GM10847 (cell line): ENCODE results near the gene VWF.

Experiments
- POLR2A ChIP-seq: IDR thresholded peaks from 2 replicates; pipeline ENCODE4 v1.6.1; 2011; ENCODE audit not compliant: insufficient read length; ENCODE audit errors: extremely low read depth

VWF gene

GRCh38 chr12:6148061-6148460, 23.6 kb upstream of the VWF start:
- no peak for TF ChIP-seq POLR2A

DNA sequence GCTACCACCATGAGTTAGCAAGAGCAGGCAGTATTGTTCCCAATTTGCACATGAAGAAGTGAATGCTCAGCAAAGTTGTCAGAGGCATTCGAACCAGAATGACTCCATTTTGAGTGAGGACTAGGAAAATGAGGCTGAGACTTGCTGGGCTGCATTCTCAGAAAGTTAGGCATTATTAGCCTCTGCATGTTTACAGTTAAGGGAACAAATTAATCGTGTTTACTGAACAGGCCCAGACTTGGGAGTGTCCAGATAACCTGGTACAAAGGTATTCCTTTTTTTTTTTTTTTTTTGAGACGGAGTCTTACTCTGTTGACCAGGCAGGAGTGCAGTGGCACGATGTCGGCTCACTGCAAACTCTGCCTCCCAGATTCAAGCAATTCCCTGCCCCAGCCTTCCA, 22.5 kb upstream of the VWF start:
- TF ChIP-seq POLR2A, result no peak

DNA sequence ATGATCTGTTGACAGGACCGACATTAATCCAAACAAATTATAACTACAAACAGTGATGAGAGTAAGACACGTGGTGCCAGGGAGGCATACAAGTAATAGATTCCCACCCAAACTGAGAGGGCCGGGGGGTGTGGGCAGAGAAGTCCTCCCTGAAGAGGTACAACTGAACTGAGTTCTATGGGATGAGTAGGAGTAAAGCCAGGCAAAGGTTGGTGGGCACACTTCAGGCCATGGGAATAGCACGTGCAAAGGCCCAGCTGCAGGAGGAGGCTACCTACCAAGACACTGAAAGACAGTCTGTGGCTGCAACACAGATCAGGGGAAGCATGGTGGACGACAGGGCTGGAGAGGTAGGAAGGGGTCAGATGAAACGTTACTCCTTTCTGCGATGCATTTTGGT, 22.0 kb upstream of the VWF start:
- TF ChIP-seq POLR2A, result no peak

DNA sequence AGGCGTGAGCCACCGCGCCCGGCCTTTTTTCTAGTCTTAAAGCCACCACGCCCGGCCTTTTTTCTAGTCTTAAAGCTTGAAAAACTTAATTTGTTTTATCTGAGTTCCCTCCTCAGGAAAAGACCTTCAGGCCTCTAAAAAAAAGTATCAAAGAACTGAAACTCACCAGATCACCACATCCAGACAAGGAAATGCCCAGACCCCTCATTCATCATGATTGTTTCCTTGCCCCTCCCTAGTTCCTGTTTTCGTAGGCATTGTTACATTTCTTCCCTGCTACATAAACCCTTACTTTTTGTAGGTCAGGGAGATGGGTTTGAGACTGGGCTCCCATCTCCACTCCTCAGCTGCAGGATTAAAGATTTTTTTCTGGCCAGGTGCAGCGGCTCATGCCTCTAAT, 21.1 kb upstream of the VWF start:
- no peak for TF ChIP-seq POLR2A

- no peak for TF ChIP-seq POLR2A
Observed at GRCh38 chr12:6143303-6143675, 18.8 kb upstream of the VWF start.

DNA sequence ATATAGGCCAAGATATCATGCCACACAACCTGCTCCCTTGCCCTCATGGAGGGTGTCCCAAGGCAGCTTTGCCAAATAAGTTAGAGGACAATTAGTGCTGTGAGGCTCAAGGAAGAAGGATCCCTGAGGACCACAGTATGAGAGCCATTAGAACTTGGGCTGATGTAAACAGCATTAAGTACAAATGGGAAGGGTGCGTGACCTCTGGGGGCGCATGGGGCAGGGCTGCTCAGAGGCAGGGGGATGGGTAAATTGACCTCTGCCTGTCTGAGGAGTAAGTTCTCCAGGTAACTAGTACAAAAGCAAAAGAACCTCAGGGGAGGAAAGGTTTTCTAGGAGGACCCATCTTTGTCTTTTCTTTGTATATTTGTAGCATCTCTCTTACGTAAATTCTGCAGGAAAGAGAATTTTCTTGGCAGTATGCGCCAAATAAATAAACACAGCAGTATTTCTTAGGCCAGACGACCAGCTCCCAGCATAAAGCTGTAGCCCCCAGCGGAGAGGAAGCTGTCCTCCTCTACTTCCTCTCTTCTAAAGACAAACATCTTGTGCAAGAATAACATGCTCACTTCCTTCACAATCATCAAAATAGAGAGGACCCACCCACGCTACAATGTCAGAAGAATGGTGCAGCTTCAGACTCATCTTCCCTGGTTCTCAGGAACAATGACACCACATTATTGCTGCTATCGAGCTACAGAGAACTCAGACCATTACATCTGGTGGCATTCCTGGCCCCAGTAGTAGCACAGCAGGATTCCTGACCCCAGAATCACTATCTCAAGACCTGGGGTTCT, 16.4 kb upstream of the VWF start:
- TF ChIP-seq POLR2A, result no peak

DNA sequence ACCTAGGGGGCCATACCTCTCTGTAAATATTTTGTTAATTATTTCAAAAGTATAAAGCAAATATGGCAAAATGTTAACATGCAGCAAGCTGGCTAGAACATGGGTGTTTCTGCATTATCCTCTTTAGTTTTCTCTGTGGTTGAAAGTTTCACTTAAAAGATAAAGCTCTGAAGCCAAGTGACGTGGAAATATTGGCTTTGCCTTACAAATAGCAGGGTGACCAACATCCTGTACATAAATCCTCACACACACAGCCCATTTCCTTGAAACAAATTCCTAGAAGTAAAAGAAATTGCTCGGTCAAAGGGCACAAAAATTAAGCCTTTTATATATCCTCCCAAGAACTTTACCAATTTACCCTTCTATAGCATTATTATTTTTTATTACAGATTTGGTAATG, 10.6 kb upstream of the VWF start:
- no peak for TF ChIP-seq POLR2A

- TF ChIP-seq POLR2A, result no peak
Observed at GRCh38 chr12:6133642-6134041, 9.2 kb upstream of the VWF start.

GRCh38 chr12:6132496-6132895, 8.0 kb upstream of the VWF start:
- TF ChIP-seq POLR2A, result no peak

GRCh38 chr12:6125310-6125608, 789 bp upstream of the VWF start:
- TF ChIP-seq POLR2A, result no peak

DNA sequence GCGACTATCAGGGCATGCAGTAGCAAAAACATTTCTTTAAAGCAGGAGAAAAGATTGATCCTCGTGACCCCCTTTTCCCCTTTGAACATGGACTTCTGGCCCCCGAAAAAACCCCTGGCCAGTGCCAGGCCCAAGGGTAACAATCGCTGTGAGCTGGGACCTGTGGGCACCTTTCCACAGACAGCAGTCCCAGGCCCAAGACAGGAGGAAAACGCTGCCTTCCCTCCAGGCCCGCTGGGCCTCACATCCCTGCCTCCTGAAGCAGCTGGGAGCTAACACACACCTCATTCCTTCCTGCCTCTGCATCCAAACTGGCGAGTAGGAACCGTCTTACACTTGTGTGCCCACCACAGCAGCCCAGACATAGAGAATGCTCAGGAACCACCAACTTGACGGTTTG, 1.2 kb downstream of the VWF start:
- TF ChIP-seq POLR2A, result no peak

GRCh38 chr12:6122201-6122600, 2.3 kb downstream of the VWF start:
- TF ChIP-seq POLR2A, result no peak

- TF ChIP-seq POLR2A, result no peak
Observed at GRCh38 chr12:6120796-6121473, 3.5 kb downstream of the VWF start.

DNA sequence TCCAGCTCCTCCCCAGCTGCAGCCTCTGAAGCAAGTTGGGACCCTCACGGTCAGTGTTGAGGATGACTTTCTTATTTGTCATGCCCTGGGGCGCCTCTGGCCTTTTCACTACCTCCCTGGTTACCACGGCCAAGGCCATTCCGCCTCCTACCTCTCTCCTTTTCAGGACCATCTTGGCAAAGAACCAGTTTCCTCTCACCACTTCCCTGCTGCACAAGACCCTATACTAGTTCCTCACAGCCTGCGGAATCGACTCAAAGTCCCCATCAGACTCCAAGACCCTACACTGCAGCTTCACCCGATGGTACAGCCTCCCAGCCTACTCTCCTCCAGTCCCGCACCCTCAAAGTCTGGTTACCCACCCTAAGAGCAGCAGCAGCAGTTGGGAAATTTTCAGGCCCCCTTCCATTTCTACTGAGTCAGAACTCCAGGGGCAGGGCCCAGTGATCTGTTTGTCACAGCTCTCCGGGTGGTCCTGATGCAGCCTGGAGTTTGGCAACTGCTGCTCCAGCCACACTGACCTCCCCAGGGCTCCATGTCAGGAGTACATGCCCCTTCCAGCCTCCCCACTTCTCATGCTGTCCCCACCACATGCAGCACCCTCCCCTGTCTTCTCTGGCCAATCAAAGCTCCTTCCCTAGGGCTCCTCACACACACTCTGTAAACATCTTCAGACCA, 5.4 kb downstream of the VWF start:
- no peak for TF ChIP-seq POLR2A

- TF ChIP-seq POLR2A, result no peak
Observed at GRCh38 chr12:6116471-6117021, 7.9 kb downstream of the VWF start.

- no peak for TF ChIP-seq POLR2A
Observed at GRCh38 chr12:6115389-6115788, 9.1 kb downstream of the VWF start.
